ENCODE data around the gene HIBADH. TPM values are rescaled to one million over a fixed set of nuclear protein-coding genes. Genes with fewer than 3 reads are reported as not detected.

HIBADH gene
- total RNA-seq, 1 donor from 2014 or later: 38.1 TPM

DNA sequence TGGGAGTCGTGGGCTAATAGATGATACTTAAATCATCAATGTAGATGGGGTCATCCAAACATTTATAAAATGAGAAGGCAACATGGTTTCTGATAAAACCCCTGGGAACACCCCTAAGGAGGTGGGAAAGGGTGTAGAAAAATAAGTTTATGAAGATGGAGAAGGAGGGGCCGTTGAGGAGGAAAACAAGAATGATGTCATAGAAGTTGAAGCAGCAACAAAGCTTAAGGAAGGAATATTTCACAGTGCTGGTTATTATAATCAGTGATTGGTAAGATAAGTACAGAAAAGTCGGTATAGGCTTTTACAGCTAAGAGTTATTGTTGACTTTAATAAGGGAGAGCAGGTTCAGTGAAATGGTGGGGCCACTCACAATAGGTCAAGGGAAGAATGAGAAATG lies 9.0 kb upstream of the HIBADH start:
- DNase-seq (ENCODE audit: extremely low spot score in 2 of 2): no peak
- TF ChIP-seq, protein P1, sequence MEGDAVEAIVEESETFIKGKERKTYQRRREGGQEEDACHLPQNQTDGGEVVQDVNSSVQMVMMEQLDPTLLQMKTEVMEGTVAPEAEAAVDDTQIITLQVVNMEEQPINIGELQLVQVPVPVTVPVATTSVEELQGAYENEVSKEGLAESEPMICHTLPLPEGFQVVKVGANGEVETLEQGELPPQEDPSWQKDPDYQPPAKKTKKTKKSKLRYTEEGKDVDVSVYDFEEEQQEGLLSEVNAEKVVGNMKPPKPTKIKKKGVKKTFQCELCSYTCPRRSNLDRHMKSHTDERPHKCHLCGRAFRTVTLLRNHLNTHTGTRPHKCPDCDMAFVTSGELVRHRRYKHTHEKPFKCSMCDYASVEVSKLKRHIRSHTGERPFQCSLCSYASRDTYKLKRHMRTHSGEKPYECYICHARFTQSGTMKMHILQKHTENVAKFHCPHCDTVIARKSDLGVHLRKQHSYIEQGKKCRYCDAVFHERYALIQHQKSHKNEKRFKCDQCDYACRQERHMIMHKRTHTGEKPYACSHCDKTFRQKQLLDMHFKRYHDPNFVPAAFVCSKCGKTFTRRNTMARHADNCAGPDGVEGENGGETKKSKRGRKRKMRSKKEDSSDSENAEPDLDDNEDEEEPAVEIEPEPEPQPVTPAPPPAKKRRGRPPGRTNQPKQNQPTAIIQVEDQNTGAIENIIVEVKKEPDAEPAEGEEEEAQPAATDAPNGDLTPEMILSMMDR (IDR thresholded peaks at IDR 0.05): no peak
- TF ChIP-seq POLR2AphosphoS5 (IDR thresholded peaks at IDR 0.05; ENCODE audit: insufficient read depth in 1 of 2, low read depth in 1 of 2) (no peak), POLR2A (IDR thresholded peaks at IDR 0.05) (no peak)
- no peaks in the 10 kb centered on the region for H3K36me3 ChIP-seq
- intact Hi-C loops (cut with DNase I): no loop called here
- H3K4me3 ChIP-seq: no peak overlapping the region
- H3K27me3 ChIP-seq: no peaks in the 10 kb centered on the region
- no peaks in the 10 kb centered on the region for H3K9me3 ChIP-seq
- no peaks in the 10 kb centered on the region for H3K4me1 ChIP-seq
- H3K27ac ChIP-seq: no peak overlapping the region

DNA sequence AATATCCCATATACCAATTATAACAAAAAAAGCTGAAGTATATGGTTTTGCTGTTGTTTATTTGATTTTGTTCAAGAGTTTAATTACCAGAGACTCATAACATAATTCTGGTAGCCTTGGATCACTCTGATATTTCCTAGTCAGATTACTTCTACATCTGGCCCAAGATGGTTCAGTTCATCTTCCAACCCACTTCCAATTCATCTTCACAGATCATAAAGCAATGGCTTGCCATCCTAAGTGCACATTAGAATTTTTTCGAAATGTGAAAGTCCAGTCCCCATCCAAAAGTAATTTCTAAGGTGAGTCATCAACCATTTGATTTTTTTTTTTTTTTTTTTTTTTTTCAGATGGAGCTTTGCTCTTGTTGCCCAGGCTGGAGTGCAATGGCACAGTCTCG lies 8.0 kb upstream of the HIBADH start:
- Histone ChIP-seq H3K4me1 (no peaks in the 10 kb centered on the region), H3K27me3 (no peaks in the 10 kb centered on the region), H3K4me3 (no peak overlapping the region), H3K9me3 (no peaks in the 10 kb centered on the region), H3K27ac (no peak overlapping the region), H3K36me3 (no peaks in the 10 kb centered on the region)
- TF ChIP-seq POLR2AphosphoS5 (IDR thresholded peaks at IDR 0.05; ENCODE audit: insufficient read depth in 1 of 2, low read depth in 1 of 2) (no peak), POLR2A (IDR thresholded peaks at IDR 0.05) (no peak)
- TF ChIP-seq, protein P1 (IDR thresholded peaks at IDR 0.05): no peak
- no peak for DNase-seq (ENCODE audit: extremely low spot score in 2 of 2)
- intact Hi-C loops (cut with DNase I): no loop called here

DNA sequence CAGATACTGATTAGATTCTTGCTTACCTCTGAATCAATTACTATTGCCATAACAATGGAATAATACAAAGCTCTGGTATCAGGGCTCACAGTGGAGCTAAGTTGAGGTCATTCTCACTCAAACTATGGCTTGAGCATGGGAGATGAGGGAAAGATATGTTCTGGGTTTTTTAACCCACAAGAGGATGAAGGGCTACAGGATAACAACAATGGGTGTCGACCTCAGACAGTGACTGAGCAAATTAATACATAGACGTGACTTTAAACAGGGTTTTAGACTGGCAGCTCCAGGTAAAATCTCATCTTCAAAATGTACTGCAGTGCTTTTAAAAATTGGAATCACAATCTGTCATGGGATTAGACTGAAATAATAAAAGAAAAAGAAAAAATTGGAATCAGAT lies 7.5 kb upstream of the HIBADH start:
- no peak for DNase-seq (ENCODE audit: extremely low spot score in 2 of 2)
- TF ChIP-seq, protein P1 (IDR thresholded peaks at IDR 0.05): no peak
- TF ChIP-seq POLR2AphosphoS5 (IDR thresholded peaks at IDR 0.05; ENCODE audit: insufficient read depth in 1 of 2, low read depth in 1 of 2) (no peak), POLR2A (IDR thresholded peaks at IDR 0.05) (no peak)
- H3K4me1 ChIP-seq: no peaks in the 10 kb centered on the region
- intact Hi-C loops (cut with DNase I): no loop called here
- H3K9me3 ChIP-seq: no peaks in the 10 kb centered on the region
- H3K27ac ChIP-seq: no peak overlapping the region
- no peaks in the 10 kb centered on the region for H3K36me3 ChIP-seq
- H3K27me3 ChIP-seq: no peaks in the 10 kb centered on the region
- no peak overlapping the region for H3K4me3 ChIP-seq

DNA sequence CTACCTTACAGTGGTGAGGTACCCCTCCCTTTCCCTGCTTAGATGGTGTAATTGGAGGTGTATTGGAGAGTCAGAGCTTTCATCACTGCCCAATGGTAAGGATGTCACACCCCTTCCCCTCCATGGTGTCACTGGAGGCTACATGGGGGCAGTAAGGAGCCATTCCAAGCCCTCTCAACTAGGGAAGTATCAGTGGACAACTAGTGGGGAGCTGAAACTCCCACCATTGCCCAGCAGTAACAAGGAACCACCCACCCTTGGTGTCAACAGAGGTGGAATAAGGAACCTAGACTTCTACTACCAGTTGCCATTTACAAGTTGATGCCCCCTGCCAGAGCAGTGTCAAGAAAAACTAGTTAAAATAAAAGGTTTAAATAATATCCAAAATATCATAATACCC lies 2.8 kb upstream of the HIBADH start:
- DNase-seq (ENCODE audit: extremely low spot score in 2 of 2): no peak
- Histone ChIP-seq H3K27ac (no peak overlapping the region), H3K4me3 (no peak overlapping the region), H3K4me1 (peaks cover 23% of the 10 kb centered on the region), H3K9me3 (no peaks in the 10 kb centered on the region), H3K36me3 (no peaks in the 10 kb centered on the region), H3K27me3 (no peaks in the 10 kb centered on the region)
- TF ChIP-seq, protein P1 (IDR thresholded peaks at IDR 0.05): no peak
- TF ChIP-seq POLR2A (IDR thresholded peaks at IDR 0.05) (no peak), POLR2AphosphoS5 (IDR thresholded peaks at IDR 0.05; ENCODE audit: insufficient read depth in 1 of 2, low read depth in 1 of 2) (no peak)
- intact Hi-C loops (cut with DNase I): no loop called here

DNA sequence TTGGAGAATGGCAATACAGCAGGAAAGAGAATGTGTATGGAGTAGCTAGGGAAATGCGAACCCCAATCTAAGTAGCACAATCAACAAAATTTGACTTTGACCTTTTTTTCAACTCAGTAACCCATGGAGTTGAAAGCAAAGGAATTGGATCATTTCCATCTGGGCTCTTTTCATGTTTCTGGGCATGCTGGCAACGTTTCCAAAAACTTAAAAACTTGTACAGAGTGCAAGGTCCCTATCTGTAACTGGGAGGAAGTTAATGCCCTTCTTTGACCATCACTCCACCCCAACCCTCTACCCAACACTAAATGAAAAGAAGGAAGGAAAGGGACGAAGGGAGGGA lies 1.3 kb upstream of the HIBADH start:
- intact Hi-C loops (cut with DNase I): no loop called here
- Histone ChIP-seq H3K4me3 (no peak overlapping the region), H3K27ac (peak overlapping the region; percentile 84)

More for the DNA sequence above, 1.3 kb upstream of the HIBADH start:
- H3K36me3 ChIP-seq: no peaks in the 10 kb centered on the region
- no peak for TF ChIP-seq POLR2A (IDR thresholded peaks at IDR 0.05)
- TF ChIP-seq POLR2AphosphoS5 (IDR thresholded peaks at IDR 0.05; ENCODE audit: insufficient read depth in 1 of 2, low read depth in 1 of 2): no peak
- TF ChIP-seq, protein P1 (IDR thresholded peaks at IDR 0.05): no peak
- H3K4me1 ChIP-seq: peaks cover 27% of the 10 kb centered on the region
- no peak for DNase-seq (ENCODE audit: extremely low spot score in 2 of 2)
- H3K9me3 ChIP-seq: no peaks in the 10 kb centered on the region
- H3K27me3 ChIP-seq: no peaks in the 10 kb centered on the region

All from vagina (tissue), 2 donors.